OCI-LY7 (cell line): ENCODE measurements around the gene DSC1.

Experiments
- CTCF ChIP-seq: fragments of 200-600 bp; sonication (generic); conservative IDR thresholded peaks from 2 replicates; pipeline ENCODE4 v1.5.1; 2014; ENCODE audit warnings: mild to moderate bottlenecking, antibody characterized with exemption, low read length, moderate library complexity, mixed read lengths
- EZH2phosphoT487 ChIP-seq: fragments of 200-600 bp; sonication (generic); IDR thresholded peaks from 2 replicates; pipeline ENCODE4 v1.6.1; 2018; ENCODE audit warnings: low read depth, borderline replicate concordance, mild to moderate bottlenecking, mixed run types, antibody characterized with exemption, low read length, moderate library complexity, mixed read lengths

- no peak for TF ChIP-seq CTCF
- no peak for TF ChIP-seq EZH2phosphoT487
Measured at GRCh38 chr18:31155498-31155897, 7.2 kb downstream of the DSC1 start.
